DMS114 treated with DMSO at 0.1 percent for 48 hours (cell line): ENCODE results near the gene ARHGAP6.
"Not testable (repeated sequence)": the region's sequence is repeated elsewhere in the genome, so short reads cannot be mapped to it uniquely, and the experiment has no call there.

Experiments used
- DNase-seq: peaks from one replicate; lab custom pipeline; 2025; ENCODE audit not compliant: unreplicated experiment; lab: John Stamatoyannopoulos, UW

Gene ARHGAP6

DNA sequence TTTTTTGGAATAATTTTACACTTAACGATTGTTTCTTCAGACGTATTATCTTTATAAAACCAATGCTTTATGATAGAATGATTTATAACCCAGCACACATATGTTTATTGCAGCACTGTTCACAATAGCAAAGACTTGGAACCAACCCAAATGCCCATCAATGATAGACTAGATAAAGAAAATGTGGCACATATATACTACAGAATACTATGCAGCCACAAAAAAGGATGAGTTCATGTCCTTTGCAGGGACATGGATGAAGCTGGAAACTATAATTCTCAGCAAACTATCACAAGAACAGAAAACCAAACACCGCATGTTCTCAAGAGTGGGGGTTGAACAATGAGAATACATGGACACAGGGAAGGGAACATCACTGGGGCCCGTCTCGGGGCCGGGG is 542.6 kb downstream of the ARHGAP6 start:
- not testable (repeated sequence) for DNase-seq

GRCh38 chrX:11119313-11119943 is 546.3 kb downstream of the ARHGAP6 start:
- DNase-seq = no peak

DNA sequence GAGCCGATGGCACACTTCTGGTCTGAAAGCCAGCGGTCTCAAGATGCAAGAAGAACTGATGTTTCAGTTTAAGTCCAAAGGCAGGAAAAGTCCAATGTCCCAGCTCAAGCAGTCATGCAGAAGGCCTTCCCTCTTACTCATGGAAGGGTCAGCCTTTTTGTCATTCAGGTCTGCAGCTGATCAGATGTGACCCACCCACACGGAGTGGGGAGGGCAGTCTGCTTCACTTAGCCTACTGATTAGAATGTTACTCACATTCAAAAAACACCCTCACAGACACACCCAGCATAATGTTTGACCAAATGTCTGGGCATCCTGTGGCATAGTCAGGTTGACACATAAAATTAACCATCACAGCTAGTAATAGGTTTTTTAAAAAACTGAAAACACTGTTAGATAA is 548.0 kb downstream of the ARHGAP6 start:
- DNase-seq = no peak

DNA sequence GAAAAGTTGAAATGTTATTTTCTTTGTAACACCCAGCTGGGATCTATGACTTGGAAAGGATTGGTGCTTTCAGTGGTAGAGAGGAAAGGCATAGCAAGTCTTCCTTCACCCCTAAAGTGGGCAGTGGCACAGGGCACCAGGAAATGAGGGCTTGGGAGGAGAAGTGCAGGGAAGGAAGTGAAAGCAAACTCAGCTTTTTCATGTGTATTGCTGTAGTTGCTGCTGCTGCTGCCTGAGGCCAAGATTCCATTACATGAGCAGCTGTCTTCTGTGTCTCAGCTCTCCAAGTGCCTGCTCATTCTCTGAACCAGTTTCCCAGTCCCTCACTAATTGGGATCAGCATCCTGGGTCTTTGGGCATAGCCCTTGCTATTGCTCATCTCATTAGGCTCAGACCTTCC is 552.0 kb downstream of the ARHGAP6 start:
- no peak for DNase-seq

DNA sequence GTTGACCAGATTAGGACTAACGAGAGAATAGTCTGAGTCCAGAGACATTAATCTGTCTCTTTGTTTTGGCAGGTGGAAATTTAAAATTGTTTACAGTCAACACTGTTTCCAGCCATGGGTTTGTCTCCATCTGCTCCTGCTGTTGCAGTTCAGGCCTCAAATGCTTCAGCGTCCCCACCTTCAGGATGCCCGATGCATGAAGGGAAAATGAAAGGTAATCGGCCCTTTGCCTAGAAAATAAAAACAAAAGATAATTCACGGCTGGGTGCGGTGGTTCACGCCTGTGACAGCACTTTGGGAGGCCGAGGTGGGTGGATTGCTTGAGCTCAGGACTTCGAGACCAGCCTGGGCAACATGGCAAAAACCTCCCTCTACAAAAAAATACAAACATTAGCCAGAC is 553.8 kb downstream of the ARHGAP6 start:
- DNase-seq = no peak

DNA sequence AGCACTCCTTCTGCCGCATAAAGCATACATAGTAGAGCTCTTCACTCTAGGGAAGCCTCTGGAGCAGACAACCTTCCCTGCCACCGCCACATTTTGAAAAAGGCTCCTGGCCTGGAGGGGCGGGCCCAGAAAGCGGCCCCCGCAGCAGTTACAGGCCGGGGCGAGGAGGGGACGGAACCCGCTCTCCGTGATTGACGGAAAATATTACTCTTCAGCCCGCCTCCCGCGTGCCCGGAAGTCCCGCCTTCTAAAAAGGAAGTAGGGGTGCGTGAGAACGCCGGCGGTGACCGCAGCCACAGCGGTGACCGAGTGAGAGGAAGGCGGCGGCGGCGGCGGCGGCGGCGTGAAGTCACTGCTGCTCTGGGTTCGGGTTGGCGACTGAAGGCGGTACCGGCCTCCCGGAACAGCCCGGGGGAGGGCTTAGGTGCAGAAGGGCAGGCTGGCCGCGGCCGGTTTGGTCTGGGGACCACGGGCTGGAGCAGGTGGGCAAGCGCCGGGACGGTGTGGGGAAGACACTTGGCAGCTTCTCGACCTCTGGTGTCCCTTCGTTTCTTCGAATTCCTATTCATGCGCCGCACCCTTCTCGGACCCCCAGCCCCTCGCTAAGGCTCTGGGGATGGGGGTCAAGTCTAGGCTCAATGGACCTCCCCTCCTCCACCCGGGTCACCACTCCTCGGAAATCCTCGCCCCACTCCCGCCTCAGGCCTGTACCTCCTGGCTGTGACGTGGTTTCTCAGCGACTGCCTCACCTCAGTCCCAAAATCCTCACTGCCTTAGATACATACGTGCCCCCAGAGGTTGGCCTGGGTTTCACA is 554.5 kb downstream of the ARHGAP6 start, which contains the start of gene HCCS:
HCCS (plus strand) TSS at position 296 of the 815 bp plus-strand sequence. CDS start 729 bp downstream, outside the sequence.
- peak; percentile 57 for DNase-seq

DNA sequence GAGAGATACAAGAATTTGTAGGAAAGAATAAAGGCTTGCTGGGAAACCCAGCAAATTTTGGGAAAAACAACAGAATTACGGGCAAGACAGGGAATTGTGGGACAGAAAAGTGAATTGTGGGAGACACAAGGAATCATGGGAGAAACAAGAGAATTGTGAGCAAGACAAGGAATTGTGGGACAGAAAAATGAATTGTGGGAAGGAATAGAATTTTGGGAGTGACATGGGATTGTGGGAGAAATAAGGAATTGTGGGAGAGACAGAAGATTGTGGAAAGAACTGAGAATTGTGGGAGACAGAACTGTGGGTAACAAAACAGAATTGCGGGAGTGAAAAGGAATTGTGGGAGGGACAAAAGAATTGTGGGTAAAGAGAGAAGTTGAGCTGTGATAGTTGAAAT is 555.8 kb downstream of the ARHGAP6 start:
- DNase-seq = no peak

GRCh38 chrX:11108253-11108941 is 557.3 kb downstream of the ARHGAP6 start:
- DNase-seq = no peak

- no peak for DNase-seq
Observed at GRCh38 chrX:11105080-11105479, 560.6 kb downstream of the ARHGAP6 start.

DNA sequence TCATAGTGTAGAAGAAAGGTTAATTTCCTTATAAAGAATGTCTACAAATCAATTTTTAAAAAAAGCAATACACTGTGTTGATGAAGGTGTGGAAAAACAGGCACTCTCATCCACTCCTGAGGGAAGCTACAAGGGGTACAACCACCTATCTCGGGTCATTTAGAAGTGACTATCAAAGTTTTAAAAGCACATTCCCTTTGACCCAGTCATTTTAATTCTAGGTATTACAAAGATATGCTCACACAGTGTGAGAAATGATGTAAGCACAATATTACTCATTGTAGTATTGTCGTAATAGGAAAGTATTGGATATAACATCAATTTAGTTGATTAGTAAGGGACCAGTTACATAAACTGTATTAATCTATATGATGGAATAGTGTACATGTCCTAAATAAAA is 562.0 kb downstream of the ARHGAP6 start:
- no peak for DNase-seq

DNA sequence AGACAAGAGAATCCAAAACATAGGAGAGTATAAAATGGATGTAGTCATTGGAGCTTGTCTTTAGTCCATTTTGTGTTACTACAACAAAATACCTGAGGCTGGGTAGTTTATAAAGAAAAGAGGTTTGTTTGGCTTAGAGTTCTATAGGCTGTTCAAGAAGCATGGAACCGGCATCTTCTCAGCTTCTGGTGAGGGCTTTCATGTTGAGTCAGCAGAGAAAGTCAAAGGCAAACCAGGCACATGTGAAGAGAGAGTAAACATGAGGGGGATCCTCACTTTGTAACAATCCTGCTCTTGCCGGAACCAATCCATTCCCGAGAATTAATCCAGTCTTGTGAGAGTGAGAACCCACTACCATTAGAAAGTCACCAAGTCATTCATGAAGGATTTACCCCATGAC is 562.7 kb downstream of the ARHGAP6 start:
- no peak for DNase-seq

DNA sequence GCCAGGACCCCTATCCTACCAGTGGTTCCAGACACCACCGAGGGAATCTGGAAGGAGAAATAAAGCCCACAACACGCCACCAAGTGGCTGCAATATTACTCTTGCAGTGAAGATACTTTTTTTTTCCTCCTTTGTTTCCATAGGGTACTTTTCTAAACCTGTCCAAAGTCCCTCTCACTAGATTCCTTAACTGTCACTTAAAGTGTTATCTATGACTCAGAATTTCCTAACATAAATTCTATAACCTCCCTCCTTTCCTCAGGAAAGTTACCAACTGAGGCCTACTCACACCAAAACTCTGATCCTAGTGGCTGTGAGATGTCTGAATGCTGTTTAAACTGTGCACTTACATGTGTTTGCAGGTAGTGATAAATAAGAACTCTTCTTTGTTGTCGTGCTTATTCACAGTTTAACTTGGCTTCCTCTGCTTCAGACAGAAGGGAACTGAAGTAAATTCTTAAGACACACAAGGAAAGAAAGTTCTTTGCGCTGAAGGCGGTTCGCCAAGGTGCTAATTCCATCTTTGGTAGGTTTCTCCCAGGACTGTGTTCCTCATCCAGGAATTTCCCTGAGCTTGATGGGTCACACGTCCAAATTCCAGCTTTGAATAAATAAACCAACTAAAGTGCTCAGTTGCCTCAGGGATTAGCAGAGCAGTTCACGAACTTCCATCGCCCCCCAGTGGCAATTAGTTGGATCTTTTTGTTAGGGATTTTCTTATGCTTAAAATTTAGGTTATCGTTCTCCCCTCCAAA is 565.3 kb downstream of the ARHGAP6 start:
- DNase-seq = peak; percentile 51

- no peak for DNase-seq
Observed at GRCh38 chrX:11099465-11099864, 566.3 kb downstream of the ARHGAP6 start.

GRCh38 chrX:11097933-11098332 is 567.8 kb downstream of the ARHGAP6 start:
- no peak for DNase-seq

DNA sequence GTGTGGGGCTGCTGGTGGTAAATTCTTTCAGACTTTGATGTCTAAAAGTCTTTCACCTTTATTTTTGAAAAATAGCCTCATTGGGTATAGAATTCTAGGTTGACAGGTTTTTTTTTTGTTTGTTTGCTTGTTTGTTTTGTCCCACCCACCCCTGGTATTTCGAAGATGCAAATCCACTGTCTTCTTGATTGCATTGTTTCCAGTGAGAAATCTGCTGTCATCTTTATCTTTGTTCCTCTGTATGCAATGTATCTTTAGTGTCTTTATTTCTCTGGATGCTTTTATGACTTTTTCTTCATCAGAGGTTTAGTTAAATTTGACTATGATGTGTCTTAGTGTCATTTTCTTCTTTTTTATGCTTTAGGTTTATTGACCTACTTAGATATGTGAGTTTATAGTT is 575.9 kb downstream of the ARHGAP6 start:
- no peak for DNase-seq
